NCI-H345 (cell line): ENCODE measurements around the gene WDR6.

ENCODE experiments used
- DNase-seq: peaks from one replicate; lab custom pipeline; 2025; lab: John Stamatoyannopoulos, UW

Gene WDR6, protein sequence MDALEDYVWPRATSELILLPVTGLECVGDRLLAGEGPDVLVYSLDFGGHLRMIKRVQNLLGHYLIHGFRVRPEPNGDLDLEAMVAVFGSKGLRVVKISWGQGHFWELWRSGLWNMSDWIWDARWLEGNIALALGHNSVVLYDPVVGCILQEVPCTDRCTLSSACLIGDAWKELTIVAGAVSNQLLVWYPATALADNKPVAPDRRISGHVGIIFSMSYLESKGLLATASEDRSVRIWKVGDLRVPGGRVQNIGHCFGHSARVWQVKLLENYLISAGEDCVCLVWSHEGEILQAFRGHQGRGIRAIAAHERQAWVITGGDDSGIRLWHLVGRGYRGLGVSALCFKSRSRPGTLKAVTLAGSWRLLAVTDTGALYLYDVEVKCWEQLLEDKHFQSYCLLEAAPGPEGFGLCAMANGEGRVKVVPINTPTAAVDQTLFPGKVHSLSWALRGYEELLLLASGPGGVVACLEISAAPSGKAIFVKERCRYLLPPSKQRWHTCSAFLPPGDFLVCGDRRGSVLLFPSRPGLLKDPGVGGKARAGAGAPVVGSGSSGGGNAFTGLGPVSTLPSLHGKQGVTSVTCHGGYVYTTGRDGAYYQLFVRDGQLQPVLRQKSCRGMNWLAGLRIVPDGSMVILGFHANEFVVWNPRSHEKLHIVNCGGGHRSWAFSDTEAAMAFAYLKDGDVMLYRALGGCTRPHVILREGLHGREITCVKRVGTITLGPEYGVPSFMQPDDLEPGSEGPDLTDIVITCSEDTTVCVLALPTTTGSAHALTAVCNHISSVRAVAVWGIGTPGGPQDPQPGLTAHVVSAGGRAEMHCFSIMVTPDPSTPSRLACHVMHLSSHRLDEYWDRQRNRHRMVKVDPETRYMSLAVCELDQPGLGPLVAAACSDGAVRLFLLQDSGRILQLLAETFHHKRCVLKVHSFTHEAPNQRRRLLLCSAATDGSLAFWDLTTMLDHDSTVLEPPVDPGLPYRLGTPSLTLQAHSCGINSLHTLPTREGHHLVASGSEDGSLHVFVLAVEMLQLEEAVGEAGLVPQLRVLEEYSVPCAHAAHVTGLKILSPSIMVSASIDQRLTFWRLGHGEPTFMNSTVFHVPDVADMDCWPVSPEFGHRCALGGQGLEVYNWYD

DNA sequence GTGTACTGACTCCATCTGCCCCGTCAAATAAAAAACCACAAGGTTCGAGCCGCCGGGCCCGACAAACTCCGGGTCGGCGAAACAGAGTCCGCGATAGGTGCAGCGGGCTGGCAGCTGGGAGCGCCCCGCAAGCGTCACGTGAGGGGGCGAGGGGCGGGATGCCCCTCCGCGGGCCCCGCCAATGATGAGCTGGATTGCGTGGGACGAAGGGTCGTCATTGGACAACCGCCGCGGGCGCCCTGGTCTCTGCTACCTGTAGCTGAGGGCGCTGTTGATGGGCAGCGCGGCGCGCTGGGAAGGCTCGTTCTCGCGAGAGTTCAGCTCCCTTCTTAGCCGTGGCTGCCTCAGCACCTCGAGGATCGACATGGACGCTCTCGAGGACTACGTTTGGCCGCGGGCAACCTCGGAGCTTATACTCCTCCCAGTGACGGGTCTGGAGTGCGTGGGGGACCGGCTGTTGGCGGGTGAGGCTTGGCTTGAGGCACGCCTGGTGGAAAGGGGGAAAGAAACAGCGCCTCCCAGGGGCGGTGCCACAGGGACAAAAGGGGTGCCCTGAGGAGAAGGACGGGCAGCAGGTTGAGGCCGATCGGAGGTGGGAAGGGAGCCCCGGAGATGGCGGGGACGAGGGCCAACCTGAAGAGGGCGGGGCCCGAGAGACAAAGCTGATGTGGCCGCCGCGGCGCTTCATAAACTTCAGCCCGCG lies at the start of gene WDR6:
TSS of gene WDR6 (plus strand) at position 324 of the 703 bp plus-strand sequence. CDS start at position 365, 41 bp downstream.
- DNase-seq = peak; percentile 96

DNA sequence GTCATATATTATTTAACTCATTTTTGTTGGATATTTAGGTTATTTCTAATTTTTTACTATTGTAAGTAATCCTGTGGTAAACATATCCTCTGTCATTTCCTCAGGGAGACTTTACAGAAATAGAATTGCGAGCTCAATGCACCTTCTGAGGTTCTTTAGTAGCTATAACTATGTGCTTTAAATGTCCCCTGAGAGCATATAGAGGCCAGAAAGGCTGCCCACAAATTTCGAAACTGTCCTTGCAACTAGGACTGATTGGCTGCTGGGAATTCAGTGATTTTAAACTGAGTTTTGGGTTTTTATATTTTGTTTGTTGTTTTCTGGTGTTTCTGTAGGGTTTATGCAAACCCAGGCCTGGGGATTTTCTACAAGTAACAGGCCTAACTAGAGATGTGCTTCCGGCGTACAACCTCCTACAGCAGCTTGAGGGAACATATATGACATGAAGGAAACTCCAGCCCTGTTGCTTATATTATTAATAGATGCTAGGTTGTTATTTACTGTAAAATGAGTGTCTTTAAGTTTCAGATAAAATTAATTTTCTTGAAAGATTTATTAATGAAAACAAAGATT lies 46.3 kb upstream of the WDR6 start:
- DNase-seq = no peak

DNA sequence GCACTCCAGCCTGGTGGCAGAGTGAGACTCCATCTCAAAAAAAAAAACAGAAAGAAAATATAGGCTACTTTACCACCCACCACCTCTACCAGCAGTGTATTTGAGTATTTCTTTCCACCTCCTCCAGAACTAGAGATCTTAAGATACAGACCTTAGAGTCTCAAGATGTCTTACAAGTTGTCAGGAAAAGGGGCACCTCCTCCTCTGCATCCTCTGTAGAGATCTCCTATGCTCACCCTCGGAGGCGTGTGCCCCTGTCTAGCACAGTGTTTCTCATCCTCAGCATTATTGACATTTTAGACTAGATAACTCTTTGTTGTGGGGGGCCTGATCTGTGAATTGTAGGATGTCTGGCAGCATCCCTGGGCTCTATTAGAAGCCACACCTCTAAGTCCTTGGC lies 44.9 kb upstream of the WDR6 start:
- no peak for DNase-seq

DNA sequence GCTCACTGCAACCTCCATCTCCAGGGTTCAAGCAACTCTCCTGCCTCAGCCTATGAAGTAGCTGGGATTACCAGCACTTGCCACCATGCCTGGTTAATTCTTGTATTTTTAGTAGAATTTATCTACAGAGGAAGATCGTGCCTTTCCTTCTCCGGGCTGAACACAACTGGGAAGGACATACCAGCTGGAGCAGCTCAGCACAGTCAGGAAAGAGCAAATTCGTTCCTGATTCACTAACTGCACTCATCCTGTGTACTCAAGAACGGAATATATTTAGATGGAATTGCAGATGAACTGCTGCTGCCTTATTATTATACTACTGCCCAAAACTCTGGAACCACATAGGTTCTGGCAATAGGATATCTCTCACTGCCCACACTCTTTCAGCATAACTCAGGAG lies 44.3 kb upstream of the WDR6 start:
- no peak for DNase-seq

DNA sequence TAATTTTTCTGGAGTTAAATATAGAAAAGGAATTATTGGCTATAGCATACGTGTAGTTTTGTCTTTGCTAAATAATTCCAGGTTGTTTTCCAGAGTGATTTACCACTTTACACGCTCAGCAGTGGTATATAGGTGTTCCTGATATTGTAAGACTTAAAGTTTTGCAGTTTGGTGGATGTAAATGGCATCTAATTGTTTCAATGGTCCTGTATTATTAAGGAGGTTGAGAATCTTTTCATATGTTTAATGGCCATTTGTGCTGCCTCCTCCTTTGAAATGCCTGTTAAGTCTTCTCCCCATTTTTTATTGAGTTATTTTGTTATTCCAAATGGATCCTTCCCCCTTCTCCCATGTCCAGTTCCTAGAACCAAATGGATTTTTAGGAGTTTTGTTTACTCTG lies 43.6 kb upstream of the WDR6 start:
- DNase-seq = no peak

DNA sequence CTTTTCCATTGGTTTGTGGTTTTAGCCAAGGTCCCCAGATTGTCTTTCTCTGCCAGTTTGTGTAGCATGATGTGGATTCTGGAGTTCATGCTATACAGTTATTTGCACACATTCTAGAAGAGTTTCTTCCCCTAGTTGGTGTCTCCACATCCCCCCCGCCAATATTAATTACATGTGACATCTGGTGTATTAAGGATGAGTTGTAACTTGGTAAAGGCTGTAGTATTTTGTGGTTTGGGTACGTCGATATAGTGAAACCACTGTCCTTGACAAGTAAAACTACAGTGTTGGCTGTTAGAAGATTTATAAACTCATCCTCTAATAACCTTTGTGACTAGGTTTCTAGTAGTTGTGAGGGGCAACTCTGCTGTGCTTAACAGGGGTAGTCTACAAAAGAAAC lies 40.8 kb upstream of the WDR6 start:
- no peak for DNase-seq

DNA sequence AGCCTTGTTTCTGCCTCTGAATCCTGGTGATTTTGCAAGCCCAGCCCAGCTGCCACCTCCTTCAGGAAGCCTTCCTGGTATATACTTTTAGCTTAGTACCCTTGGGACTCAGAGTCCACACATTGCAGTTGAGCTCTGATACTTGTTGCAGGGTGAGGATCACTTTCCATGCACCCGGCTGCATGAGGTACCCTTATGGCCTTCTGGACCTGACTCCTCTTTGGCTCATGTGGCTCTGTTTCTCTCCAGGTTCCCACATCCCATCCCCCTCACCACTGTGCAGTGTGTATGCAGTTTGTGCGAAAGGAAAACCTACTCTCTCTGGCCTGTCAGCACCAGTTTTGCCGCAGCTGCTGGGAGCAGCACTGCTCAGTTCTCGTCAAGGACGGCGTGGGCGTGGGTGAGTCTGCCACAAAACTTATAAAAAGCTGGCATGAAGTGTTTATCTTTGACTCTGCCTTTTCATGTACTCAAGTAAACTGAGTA lies 40.3 kb upstream of the WDR6 start:
- no peak for DNase-seq

DNA sequence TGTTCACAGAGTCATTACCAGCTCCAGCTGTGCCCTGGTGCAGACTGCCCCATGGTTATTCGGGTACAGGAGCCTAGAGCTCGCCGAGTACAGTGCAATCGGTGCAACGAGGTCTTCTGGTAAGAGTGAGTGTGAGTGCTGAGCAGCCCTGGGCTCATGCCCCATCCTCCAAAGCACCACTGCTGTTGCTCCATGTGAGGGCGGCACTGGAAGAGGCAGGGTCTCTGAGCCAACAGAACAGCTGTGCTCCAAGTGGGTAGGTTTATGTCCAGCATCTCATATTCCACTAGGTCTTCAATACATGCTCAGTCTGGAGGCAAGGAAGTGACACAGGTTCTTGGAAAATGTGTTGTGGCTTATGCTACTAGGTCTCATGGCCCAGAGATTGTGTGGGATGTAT lies 36.6 kb upstream of the WDR6 start:
- DNase-seq = no peak

DNA sequence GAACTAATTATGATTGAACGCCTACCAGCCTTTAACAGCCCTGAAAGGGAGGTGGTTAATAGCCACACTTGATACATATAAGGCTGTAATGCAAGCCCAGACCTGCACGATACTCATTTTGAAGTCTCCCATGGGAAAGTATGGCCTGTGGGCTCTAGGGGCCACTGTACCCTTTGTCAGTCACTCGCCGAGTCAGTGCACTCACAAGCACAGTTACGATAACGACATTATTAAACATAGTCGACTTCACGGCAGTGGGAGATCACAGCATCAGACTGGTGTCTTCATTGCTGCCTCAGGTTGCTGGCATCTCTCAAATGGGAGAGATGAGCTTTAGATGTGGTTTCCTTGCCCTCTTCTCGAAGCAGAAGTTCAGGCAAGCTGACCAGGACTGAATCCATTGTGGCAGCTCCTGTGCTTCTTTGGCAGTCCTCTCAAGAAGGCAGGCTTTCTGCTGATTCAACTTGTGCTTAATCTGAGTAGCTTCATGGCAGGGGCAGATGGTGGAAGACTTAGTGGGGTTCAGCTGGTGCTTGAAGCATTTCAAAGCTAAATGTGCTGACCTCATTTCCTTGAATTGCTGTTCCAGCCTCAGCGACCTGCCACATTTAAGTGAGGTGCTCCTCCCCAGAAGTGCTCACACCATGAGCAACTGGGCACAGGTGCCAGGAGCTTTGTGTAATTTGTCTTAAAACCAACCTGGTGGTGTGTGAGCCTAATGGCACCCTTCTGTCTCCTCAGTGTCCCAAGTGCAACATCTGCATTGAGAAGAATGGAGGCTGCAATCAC lies 32.9 kb upstream of the WDR6 start:
- no peak for DNase-seq

DNA sequence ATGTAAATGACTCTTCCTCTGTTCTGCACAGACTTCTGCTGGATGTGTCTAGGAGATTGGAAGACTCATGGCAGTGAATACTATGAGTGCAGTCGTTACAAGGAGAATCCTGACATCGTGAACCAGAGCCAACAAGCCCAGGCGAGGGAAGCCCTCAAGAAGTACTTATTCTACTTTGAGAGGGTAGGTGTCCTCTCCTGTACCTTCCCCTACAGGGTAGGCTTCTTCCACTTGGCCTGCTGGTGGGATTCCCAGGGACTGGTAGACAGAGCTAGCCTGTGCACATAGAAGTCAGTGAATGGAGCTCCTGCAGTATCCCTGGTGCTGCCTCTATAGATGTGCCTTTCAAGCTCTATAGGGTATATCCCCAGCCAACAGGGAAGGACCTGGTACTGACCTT lies 27.7 kb upstream of the WDR6 start:
- no peak for DNase-seq

DNA sequence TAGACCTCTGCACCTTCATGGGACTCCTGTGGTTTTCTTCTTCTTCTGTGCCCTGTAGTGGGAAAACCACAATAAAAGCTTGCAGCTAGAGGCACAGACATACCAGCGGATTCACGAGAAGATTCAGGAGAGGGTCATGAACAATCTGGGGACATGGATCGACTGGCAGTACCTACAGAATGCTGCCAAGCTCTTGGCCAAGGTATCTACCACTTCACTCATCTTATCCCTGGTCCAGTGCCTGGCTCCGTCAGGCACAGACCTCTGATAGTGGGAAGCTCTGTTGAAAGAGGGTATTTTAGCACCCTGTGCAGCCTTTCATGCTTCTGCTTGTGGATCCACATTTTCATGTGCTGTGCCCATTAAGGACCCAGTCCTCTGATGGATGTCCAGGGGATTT lies 26.9 kb upstream of the WDR6 start:
- DNase-seq = no peak

DNA sequence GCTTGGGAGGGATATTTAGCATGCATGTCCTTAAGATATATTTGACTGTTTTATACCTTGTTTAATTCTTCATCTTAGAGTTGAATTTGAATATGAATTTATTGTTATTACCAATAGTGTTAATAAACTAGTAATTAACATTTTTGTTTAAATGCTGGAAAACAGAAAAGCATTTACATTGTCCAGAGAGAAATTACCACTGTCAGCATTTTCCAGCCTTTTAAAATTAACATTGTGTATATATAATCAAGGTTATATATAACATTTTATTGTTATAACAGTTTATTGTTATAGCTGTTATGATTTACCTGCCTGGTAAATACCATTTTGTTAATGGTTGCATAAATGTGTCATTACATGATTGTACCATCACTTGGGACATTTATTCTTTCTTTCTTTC lies 25.2 kb upstream of the WDR6 start:
- DNase-seq = no peak

DNA sequence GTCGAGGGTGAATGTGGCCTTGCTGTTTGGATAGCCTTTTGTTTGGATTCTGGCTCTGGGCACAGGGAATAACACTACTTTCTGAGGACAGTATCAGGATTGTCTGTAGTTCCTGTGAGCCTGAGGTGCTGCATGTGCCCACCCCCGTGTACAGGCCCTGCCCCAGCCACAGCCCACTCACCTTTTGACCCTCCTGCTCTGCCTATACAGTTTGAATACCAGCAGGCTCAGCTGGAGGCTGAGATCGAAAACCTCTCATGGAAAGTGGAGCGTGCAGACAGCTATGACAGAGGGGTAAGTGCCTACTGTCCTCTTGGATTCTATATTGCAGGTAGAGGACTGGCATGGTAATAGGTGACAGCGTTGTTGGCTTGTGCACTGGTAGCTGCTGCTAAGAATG lies 24.5 kb upstream of the WDR6 start:
- no peak for DNase-seq

DNA sequence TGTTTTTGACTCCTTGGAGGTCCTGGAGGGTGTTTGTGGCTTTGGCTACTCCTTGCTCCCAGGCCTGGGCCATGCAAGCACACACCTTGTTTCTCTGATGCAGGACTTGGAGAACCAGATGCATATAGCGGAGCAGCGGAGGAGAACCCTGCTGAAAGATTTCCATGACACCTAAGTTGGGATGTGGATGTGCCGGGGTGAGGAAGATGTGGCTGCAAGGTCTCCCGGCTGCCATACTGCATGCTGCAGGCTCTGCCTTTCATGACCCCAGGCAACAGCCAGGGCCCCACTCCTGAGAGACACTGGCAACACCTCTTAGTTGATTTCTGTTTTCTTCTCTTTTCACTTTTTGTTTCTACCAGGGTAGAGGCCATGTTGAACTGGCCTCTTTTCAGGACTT lies 24.1 kb upstream of the WDR6 start:
- DNase-seq = no peak

DNA sequence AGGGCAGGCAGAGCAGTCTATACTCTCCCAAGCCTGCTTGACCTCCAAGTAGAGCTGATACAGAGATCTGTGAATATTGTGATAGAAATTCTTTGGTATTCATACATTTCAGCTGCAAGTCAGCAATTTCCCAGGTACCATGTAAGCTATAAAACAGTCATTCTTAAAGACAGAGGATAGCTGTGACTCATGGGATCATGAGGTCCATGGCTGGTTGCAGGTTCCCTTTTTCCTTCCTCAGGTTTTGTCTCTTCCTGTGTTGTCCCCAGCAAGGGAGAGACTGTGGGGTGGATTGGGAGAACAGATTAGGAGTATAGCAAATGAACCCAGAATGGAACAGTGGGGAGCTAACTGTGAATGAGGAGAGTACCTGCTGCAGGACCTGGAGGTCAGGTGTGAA lies 22.5 kb upstream of the WDR6 start:
- DNase-seq = no peak

DNA sequence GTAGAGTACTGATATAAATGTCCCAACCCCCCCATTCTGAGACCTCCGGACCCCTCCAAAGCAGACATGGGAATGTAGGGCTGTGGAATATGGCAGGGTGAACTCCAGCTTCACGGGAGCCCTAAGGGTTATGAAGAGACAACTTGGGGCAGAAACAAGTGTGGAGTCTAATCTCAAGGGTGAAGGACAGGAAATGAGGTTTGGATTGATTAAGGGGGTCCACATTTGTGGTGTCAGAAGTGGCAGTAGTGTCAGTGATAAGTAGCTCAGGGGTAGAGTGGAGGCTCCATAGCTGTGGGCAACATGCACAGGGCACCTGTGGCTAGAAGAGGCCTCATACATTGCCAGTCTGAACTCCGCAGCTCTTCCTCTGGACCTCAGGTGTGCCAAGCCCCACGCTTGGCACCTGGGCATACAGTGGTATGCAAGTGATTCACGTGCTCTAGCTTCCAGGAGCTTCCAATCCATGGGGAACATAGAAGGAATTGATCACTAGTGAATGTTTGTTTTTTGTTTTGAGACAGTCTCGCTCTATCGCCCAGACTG lies 21.3 kb upstream of the WDR6 start:
- no peak for DNase-seq

DNA sequence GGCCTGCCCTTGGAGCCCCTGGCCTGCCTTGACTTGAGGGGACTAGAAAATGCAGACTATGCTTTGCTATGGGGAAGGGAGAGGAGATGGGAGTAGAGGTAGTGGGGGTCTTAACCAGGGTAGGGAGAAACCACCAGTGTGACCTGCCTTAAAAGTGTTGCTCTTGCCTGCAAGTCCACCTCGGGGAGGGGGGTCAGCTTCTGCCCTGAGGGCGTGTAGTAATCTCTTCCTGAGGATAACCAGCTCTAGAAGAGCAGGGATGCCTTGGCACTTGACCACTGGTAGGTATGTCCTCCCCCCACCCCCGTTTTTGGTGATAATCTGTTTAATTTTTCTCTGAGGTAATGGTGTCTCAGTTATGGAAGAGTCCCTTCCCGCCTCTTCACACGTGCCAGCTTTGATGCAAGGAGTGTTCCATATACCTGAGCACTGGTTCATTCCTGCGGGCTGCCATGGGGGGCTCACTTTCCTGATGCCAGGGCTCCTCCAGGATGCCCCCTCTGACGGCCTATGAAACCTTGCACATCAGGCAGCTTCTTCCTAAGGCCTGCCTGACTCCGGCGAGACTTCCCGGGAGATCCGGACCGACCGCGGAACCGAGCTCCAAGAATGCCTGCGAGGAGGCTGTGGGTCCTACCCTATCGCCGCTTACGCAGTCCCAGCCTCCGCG lies 17.9 kb upstream of the WDR6 start:
- DNase-seq = peak; percentile 23

DNA sequence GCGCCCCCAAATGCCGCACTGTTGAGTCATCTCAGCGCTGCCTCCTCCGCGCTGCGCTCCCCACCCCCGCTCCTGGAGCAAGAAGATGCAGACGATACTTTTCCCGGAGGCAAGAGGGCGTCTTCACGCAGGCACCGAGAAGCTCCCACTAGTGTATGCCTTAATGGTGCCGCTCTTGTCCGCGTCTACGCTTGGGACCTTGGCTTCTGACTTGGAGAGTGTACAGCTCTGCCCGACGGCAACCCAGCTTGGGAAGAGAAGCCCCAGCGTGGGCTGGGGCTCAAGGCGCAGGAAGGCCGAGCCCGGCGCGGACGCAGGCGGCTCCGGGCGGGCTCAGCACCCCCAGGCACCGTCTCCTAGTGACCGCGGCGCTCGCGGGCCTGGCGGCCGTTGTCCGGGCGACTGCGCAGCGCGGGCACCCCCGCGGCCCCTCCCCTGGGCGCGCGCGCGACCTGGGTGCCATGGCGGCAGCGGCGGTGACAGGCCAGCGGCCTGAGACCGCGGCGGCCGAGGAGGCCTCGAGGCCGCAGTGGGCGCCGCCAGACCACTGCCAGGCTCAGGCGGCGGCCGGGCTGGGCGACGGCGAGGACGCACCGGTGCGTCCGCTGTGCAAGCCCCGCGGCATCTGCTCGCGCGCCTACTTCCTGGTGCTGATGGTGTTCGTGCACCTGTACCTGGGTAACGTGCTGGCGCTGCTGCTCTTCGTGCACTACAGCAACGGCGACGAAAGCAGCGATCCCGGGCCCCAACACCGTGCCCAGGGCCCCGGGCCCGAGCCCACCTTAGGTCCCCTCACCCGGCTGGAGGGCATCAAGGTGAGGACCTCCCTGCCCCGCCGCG lies 17.2 kb upstream of the WDR6 start, which contains the start of gene P4HTM:
TSS of gene P4HTM (plus strand) at position 446 of the 840 bp plus-strand sequence. CDS start at position 462, 16 bp downstream.
- DNase-seq = peak; percentile 61
